K562 (cell line): ENCODE data around the gene EPB41L4A. TPM values are rescaled to one million over a fixed set of nuclear protein-coding genes. Genes with fewer than 3 reads are reported as not detected.

Source experiments
- ARID2 ChIP-seq: fragments of 450-650 bp; IDR thresholded peaks from 2 replicates; pipeline ENCODE4 v1.6.1; 2017; ENCODE audit warnings: antibody characterized with exemption, mild to moderate bottlenecking
- CBFB ChIP-seq: sonication (generic); formaldehyde crosslinking; IDR thresholded peaks from 2 replicates; pipeline ENCODE4 v1.4.0; 2020; ENCODE audit warnings: mild to moderate bottlenecking, missing genetic modification reagents
- CHD2 ChIP-seq: IDR thresholded peaks from 2 replicates; pipeline ENCODE4 v1.6.1; 2011; ENCODE audit warnings: low read depth, low read length
- DPF2 ChIP-seq: fragments of 450-650 bp; IDR thresholded peaks from 2 replicates; pipeline ENCODE4 v1.6.1; 2016
- ETV5 ChIP-seq: sonication (generic); formaldehyde crosslinking; IDR thresholded peaks from 2 replicates; pipeline ENCODE4 v1.4.0; 2020; ENCODE audit warnings: low read depth, mild to moderate bottlenecking, missing genetic modification reagents
- HDAC6 ChIP-seq: IDR thresholded peaks from 2 replicates; pipeline ENCODE4 v1.6.1; 2012; ENCODE audit warnings: low read depth, mild to moderate bottlenecking, control low read depth, inconsistent platforms, low read length, moderate library complexity
- MCM3 ChIP-seq: fragments of 450-650 bp; IDR thresholded peaks from 2 replicates; pipeline ENCODE4 v1.6.1; 2016
- POU5F1 ChIP-seq: fragments of 150-350 bp; IDR thresholded peaks from 2 replicates; pipeline ENCODE4 v1.6.1; 2014; ENCODE audit warnings: borderline replicate concordance, low read length, low read depth, mild to moderate bottlenecking; ENCODE audit not compliant: partially characterized antibody
- RFX5 ChIP-seq: IDR thresholded peaks from 2 replicates; pipeline ENCODE4 v1.6.1; 2011; ENCODE audit warnings: low read depth, mild to moderate bottlenecking, improper control_type of control experiment, low read length
- SMC3 ChIP-seq: conservative IDR thresholded peaks from 2 replicates; pipeline ENCODE4 v1.6.1; 2011; ENCODE audit warnings: low read depth, low read length, improper control_type of control experiment; ENCODE audit not compliant: insufficient read depth
- TCF7L2 ChIP-seq: fragments of 150-350 bp; IDR thresholded peaks from 2 replicates; pipeline ENCODE4 v1.6.1; 2016; ENCODE audit warnings: low read depth, mild to moderate bottlenecking, low read length, moderate library complexity
- TEAD2 ChIP-seq: fragments of 450-650 bp; IDR thresholded peaks from 2 replicates; pipeline ENCODE4 v1.6.1; 2016; ENCODE audit warnings: missing genetic modification characterization, control low read depth, missing compliant biosample characterization
- THRAP3 ChIP-seq: fragments of 450-650 bp; IDR thresholded peaks from 2 replicates; pipeline ENCODE4 v1.6.1; 2016; ENCODE audit warnings: mild to moderate bottlenecking, inconsistent platforms, borderline replicate concordance
- ZNF184 ChIP-seq: sonication (generic); formaldehyde crosslinking; IDR thresholded peaks from 2 replicates; pipeline ENCODE4 v1.5.0; 2020; ENCODE audit warnings: missing genetic modification reagents
- ZNF274 ChIP-seq: IDR thresholded peaks from 2 replicates; pipeline ENCODE4 v1.6.1; 2011; ENCODE audit warnings: low read depth, mild to moderate bottlenecking, low read length, moderate library complexity, borderline replicate concordance
- ZNF41 ChIP-seq: fragments of 250-450 bp; sonication (Bioruptor Pico); conservative IDR thresholded peaks from 2 replicates; pipeline ENCODE4 v1.4.0; 2020; ENCODE audit warnings: mild to moderate bottlenecking
- ZNF77 ChIP-seq: fragments of 250-450 bp; sonication (Bioruptor Pico); IDR thresholded peaks from 2 replicates; pipeline ENCODE4 v1.5.0; 2020
- polyA plus RNA-seq, 8 experiments: library from polyadenylated mRNA; depleted of rRNA in 4 of 8; stranded (reverse) in 5 of 8; unstranded in 3 of 8; fragments of >200 nt; fragmentation: Nextera tagmentation in 2 of 8; fragmentation: Illumina TruSeq in 1 of 8; extraction: Ambion mirVana in 2 of 8; extraction: Trizol in 1 of 8; gene quantifications; 2 replicates each; pipeline versions ENCODE4 v1.2.1 to v1.2.3, GENCODE V29; 2011 to 2014; ENCODE audit warnings: inconsistent platforms in 1 of 8, missing spikeins in 1 of 8
- total RNA-seq, 7 experiments: library from RNA; depleted of rRNA in 6 of 7; stranded (reverse); fragments of >200 nt in 6 of 7; fragmentation: Illumina TruSeq in 2 of 7; extraction: Trizol in 2 of 7; gene quantifications; 2 replicates each; pipeline versions ENCODE4 v1.2.1 to v1.2.3, GENCODE V29; 2011 to 2021; ENCODE audit warnings: low replicate concordance in 1 of 7
- TF ChIP-seq, protein P1 (sequence below): sonication (generic); formaldehyde crosslinking; IDR thresholded peaks from 2 replicates; pipeline ENCODE4 v1.8.0; 2022; ENCODE audit warnings: mild to moderate bottlenecking, missing genetic modification reagents
- TF ChIP-seq, protein P2 (sequence below): fragments of 450-650 bp; formaldehyde crosslinking; IDR thresholded peaks from 2 replicates; pipeline ENCODE4 v1.4.0; 2020; ENCODE audit warnings: mild to moderate bottlenecking, moderate library complexity
- TF ChIP-seq, protein P3 (sequence below): fragments of 450-650 bp; IDR thresholded peaks from 2 replicates; pipeline ENCODE4 v1.6.1; 2014; ENCODE audit warnings: low read depth, mild to moderate bottlenecking, moderate library complexity, borderline replicate concordance

The EPB41L4A gene
- total and polyA plus RNA-seq, 9 of the 15 experiments (the other 6 are each of a cell fraction or from before 2014, with no cell fraction given) = 0.04 to 0.35 (median 0.12) TPM; not detected in 3

DNA sequence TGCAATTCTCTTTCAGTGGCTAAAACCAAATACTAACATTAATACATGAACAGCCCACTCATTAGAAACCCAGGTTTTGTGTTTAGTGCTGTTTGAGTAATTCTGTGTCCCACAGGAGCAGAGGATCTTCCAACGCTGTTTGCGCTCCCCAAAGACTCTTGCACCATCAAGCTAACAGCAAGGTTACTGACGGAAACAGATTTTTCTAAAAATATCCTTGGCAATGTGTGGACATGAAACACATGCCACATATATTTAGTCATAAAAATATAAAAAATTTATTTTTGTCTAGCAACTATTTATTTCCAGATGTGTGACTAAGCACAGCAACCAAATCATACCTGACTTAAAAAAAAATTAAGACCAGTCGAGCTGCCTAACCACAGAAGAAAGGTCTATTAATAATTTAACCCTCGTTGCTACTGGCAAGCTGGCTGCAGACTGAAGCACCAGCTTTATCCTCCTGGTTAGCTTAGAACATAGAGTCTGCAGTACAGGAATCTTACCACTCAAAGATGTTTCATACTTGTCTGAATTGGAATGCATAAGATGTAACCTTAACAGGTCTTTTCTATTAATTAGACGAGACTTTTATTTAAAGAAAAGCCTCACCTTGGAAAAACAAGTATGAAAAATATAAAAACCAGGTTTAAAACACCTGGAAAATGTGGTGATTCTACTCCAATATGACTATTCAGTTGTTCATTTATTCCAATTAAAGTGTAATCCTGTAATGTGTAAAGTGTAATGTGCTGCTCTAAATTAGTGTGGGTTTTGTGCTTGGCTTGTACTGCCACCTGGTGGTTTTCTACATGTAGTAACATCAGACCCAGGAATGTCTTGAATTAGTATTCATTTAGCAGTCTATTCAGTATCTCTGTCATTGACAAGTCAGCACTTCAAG is 272.5 kb downstream of the EPB41L4A start (continued):
- TF ChIP-seq CBFB (CRISPR knock-in tag) = no peak
- TF ChIP-seq, protein P1, sequence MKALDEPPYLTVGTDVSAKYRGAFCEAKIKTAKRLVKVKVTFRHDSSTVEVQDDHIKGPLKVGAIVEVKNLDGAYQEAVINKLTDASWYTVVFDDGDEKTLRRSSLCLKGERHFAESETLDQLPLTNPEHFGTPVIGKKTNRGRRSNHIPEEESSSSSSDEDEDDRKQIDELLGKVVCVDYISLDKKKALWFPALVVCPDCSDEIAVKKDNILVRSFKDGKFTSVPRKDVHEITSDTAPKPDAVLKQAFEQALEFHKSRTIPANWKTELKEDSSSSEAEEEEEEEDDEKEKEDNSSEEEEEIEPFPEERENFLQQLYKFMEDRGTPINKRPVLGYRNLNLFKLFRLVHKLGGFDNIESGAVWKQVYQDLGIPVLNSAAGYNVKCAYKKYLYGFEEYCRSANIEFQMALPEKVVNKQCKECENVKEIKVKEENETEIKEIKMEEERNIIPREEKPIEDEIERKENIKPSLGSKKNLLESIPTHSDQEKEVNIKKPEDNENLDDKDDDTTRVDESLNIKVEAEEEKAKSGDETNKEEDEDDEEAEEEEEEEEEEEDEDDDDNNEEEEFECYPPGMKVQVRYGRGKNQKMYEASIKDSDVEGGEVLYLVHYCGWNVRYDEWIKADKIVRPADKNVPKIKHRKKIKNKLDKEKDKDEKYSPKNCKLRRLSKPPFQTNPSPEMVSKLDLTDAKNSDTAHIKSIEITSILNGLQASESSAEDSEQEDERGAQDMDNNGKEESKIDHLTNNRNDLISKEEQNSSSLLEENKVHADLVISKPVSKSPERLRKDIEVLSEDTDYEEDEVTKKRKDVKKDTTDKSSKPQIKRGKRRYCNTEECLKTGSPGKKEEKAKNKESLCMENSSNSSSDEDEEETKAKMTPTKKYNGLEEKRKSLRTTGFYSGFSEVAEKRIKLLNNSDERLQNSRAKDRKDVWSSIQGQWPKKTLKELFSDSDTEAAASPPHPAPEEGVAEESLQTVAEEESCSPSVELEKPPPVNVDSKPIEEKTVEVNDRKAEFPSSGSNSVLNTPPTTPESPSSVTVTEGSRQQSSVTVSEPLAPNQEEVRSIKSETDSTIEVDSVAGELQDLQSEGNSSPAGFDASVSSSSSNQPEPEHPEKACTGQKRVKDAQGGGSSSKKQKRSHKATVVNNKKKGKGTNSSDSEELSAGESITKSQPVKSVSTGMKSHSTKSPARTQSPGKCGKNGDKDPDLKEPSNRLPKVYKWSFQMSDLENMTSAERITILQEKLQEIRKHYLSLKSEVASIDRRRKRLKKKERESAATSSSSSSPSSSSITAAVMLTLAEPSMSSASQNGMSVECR (CRISPR knock-in tag) = no peak
- peak; percentile 81 for TF ChIP-seq SMC3
- no peak for TF ChIP-seq THRAP3
- TF ChIP-seq TCF7L2 = no peak
- no peak for TF ChIP-seq ZNF77
- TF ChIP-seq, protein P2, sequence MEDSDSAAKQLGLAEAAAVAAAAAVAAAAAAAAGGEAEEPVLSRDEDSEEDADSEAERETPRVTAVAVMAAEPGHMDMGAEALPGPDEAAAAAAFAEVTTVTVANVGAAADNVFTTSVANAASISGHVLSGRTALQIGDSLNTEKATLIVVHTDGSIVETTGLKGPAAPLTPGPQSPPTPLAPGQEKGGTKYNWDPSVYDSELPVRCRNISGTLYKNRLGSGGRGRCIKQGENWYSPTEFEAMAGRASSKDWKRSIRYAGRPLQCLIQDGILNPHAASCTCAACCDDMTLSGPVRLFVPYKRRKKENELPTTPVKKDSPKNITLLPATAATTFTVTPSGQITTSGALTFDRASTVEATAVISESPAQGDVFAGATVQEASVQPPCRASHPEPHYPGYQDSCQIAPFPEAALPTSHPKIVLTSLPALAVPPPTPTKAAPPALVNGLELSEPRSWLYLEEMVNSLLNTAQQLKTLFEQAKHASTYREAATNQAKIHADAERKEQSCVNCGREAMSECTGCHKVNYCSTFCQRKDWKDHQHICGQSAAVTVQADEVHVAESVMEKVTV = peak; percentile 94
- TF ChIP-seq TEAD2 (tag) = peak; percentile 67; the same call in 1 of the 2 replicates
- TF ChIP-seq, protein P3, sequence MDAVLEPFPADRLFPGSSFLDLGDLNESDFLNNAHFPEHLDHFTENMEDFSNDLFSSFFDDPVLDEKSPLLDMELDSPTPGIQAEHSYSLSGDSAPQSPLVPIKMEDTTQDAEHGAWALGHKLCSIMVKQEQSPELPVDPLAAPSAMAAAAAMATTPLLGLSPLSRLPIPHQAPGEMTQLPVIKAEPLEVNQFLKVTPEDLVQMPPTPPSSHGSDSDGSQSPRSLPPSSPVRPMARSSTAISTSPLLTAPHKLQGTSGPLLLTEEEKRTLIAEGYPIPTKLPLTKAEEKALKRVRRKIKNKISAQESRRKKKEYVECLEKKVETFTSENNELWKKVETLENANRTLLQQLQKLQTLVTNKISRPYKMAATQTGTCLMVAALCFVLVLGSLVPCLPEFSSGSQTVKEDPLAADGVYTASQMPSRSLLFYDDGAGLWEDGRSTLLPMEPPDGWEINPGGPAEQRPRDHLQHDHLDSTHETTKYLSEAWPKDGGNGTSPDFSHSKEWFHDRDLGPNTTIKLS = no peak
- TF ChIP-seq ARID2 = 0 out of 2 replicates have a peak, but pooled peaks have one; percentile 56
- no peak for TF ChIP-seq DPF2
- no peak for TF ChIP-seq CHD2
- TF ChIP-seq POU5F1 = no peak
- no peak for TF ChIP-seq HDAC6
- no peak for TF ChIP-seq MCM3
- no peak for TF ChIP-seq ZNF274
- no peak for TF ChIP-seq ZNF41 (CRISPR knock-in tag)
- no peak for TF ChIP-seq ZNF184 (CRISPR knock-in tag)
- TF ChIP-seq ETV5 (CRISPR knock-in tag) = no peak
- no peak for TF ChIP-seq RFX5
